Stimulated activated memory B cell treated with anti-CD40 and anti-IgM and Interleukin-4, amounts not matched to agents 10 μg/mL and 1 μg/mL and 100 μg/mL, for 72 hours (primary cell): ENCODE results near the gene ADCY5.

ENCODE experiments used
- ATAC-seq: fragments of 150-1000 bp; cut with Tn5 transposase; 2 replicates; pipeline ENCODE4 v1.10.0; 2021
- H3K27ac Mint-ChIP-seq: one replicate; pipeline ENCODE4 v1.8.0; 2022; ENCODE audit warnings: mild to moderate bottlenecking, mixed read lengths
- H3K27me3 Mint-ChIP-seq: one replicate; pipeline ENCODE4 v1.8.0; 2022; ENCODE audit warnings: mixed read lengths
- H3K36me3 Mint-ChIP-seq: one replicate; pipeline ENCODE4 v1.8.0; 2022; ENCODE audit warnings: mixed read lengths
- H3K4me1 Mint-ChIP-seq: one replicate; pipeline ENCODE4 v1.8.0; 2022; ENCODE audit warnings: mixed read lengths
- H3K4me3 Mint-ChIP-seq: one replicate; pipeline ENCODE4 v1.8.0; 2022; ENCODE audit warnings: mild to moderate bottlenecking, moderate library complexity, mixed read lengths
- H3K9me3 Mint-ChIP-seq: one replicate; pipeline ENCODE4 v1.8.0; 2022; ENCODE audit warnings: mixed read lengths

The ADCY5 gene

DNA sequence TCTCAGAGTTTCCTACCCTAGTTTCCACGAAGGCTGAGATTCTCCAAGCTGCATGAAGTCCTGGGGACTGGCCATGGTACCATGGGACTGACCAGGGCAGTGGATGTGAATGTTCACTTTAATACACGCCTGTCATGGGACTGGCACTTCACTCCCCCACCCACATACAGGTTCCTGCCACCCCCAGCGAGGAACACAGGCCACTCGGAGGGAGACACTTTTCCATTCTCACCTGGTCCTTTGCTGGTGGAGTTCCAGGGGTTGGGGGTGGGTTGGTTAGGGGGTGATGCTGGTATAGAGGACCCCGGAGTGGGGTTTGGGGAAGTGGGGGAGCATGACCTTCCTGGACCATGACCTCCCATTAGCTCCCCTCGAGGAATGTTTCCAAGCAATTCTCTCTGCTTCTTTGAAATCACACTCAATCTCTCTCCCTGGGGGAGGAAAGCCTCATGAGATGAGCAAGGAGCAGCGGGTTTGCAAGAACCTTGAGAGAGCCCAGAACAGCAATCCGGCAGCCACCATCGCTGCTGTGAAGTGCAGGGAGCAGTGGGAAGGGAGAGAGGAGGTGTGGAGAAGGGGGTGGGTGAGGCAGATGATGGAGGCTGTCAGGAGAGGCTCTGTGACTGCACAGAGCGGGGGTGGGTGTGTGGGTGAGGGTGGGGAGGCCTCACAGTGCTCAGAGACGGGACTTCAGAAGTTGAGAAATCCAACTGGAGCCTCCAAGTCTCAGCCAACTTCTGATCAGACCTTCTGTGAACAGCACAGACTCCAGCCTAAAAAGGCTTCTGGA is 69.7 kb downstream of the ADCY5 start:
- H3K27ac Mint-ChIP-seq: no peak overlapping the region
- ATAC-seq: no peak

DNA sequence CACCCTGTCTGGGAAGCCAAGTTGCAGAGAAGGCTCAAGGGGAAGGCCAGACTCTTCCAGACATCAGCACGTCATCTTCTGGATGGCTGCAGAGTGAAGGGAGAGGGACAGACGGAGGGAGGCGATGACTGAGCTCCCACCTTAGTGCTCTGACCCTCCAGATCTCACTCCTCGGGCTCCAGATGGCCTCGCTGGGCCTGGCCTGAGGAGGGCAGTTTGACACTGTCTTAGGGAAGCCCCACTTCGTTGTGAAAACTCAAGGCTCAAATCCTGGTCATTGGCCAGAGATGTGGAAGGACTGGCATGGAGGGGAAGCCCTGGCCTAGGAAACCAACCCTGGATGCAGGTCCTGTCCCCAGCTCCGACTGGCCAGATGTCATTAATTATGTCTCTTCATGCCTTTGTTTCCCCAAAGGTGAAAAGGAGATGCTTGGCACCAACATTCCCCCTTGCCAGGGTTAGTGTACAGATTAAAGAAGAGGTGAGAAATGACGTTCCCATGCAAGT is 70.4 kb downstream of the ADCY5 start:
- H3K9me3 Mint-ChIP-seq: no peaks in the 10 kb centered on the region
- no peak overlapping the region for H3K4me3 Mint-ChIP-seq
- H3K4me1 Mint-ChIP-seq: no peaks in the 10 kb centered on the region
- peaks cover 1% of the 10 kb centered on the region for H3K27me3 Mint-ChIP-seq
- no peak overlapping the region for H3K27ac Mint-ChIP-seq
- ATAC-seq: no peak
- no peaks in the 10 kb centered on the region for H3K36me3 Mint-ChIP-seq

More for the DNA sequence above, 69.7 kb downstream of the ADCY5 start:
- no peaks in the 10 kb centered on the region for H3K9me3 Mint-ChIP-seq
- H3K36me3 Mint-ChIP-seq: no peaks in the 10 kb centered on the region
- no peak overlapping the region for H3K4me3 Mint-ChIP-seq
- H3K4me1 Mint-ChIP-seq: no peaks in the 10 kb centered on the region
- H3K27me3 Mint-ChIP-seq: peaks cover 9% of the 10 kb centered on the region

DNA sequence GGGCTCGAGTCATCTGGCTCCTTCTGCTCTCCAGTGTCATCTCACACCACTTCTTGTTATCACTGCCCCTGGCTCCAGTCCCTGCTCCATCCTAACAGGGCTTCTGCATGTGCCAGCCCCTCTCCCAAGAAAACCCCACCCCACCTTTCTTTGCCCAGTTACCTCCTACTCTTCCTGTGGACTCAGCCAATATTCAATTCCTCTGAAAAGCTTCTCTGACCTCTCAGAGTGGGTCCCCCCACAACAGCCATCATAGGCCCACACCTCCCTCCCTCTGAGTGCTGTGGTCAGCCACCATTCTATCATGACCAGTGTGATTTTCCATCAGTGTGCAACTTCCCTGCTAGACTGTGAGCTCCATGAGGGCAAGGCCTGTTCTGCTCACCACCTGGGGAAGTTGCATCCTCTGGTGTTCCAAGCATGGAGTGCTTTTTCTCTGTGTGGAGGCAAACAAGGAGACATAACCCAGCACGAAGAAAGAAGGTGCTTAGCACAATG is 71.6 kb downstream of the ADCY5 start:
- Mint-ChIP-seq H3K27me3 (peaks cover 3% of the 10 kb centered on the region), H3K4me3 (no peak overlapping the region), H3K36me3 (no peaks in the 10 kb centered on the region), H3K27ac (no peak overlapping the region), H3K4me1 (no peaks in the 10 kb centered on the region), H3K9me3 (no peaks in the 10 kb centered on the region)
- ATAC-seq: no peak

DNA sequence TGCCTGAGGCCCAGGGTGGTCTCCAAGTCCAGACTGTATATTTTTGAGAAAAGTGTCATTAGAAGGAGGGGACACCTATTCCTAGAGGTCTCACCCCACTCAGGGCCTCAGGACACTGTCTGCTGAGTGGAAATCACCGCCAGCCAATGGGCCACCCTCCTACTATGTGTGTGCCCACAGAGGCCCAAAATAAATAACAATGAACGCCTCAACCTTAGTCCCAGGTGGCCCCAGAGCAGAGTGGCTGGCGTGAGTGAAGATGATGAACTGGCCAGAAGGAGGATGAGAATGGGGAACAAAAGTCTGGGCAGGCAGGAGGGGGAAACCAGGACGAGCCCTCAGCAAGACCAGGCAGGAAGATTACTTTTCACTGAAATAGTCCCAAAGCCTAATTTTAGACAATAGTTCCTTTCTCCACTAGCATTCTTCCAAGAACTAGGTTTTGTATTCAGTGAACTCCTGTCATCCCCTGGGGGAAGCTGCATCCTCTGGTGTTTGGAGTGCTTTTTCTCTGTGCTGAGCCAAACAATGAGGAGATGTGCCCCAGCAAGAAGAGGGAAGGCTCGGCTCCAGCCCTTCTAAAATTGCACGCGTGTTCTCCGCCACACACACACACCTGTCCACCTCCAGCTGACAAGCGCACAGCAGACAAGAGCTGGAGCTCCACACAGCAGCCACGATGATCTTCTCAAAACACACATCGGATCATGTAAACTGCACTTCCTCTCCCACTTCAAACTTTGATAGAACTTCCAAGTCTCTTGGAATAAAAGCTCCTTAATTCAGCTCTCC is 72.2 kb downstream of the ADCY5 start:
- H3K4me1 Mint-ChIP-seq: no peaks in the 10 kb centered on the region
- peaks cover 9% of the 10 kb centered on the region for H3K27me3 Mint-ChIP-seq
- H3K9me3 Mint-ChIP-seq: no peaks in the 10 kb centered on the region
- ATAC-seq: no peak
- no peak overlapping the region for H3K27ac Mint-ChIP-seq
- H3K4me3 Mint-ChIP-seq: no peak overlapping the region
- H3K36me3 Mint-ChIP-seq: no peaks in the 10 kb centered on the region

DNA sequence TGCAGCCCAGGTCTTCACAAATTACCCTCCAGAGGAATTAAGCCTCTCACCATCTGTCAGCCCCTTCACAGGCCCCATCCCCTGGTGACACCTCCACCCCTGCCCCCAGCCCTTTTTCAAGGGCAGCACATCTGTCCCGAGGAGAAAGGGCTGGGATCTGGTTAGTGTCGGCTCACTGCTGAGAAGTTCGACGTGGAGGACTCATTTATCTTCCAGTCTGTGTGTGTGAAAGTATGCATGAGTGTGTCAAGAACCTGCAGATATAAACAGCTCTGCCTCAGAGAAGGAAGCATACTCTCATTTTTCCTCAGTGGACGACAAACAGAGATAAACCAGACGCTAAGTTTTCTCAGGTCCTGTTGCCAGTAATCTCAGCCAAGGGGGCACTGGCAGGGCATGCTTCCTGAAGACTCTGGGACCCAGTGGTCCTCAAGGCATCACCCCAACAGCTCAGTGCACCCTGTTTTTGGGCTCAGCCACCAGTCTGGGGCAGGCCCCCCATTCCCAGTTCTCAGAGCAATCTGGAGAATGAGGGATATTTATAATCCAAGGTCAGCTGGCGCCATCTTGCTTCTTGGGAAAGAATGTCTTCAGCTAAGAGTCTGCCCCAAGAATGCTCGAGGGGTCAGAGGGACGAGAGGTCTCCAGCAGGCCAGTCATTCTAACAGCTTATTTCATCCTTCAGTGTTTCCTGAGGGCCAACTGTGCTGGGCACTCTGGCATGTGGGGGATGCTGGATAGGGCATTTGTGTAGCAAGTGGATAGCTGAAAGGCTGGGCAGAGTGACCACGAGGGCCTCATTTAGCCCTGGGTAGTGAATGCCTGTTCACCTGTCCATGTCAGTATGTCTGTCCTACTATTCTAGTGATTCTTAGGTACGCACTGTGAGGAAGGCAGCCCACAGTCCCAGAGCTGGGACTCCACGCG is 73.6 kb downstream of the ADCY5 start:
- H3K9me3 Mint-ChIP-seq: no peaks in the 10 kb centered on the region
- H3K27ac Mint-ChIP-seq: no peak overlapping the region
- no peak for ATAC-seq
- H3K4me1 Mint-ChIP-seq: no peaks in the 10 kb centered on the region
- no peaks in the 10 kb centered on the region for H3K36me3 Mint-ChIP-seq
- peaks cover 18% of the 10 kb centered on the region for H3K27me3 Mint-ChIP-seq
- no peak overlapping the region for H3K4me3 Mint-ChIP-seq

DNA sequence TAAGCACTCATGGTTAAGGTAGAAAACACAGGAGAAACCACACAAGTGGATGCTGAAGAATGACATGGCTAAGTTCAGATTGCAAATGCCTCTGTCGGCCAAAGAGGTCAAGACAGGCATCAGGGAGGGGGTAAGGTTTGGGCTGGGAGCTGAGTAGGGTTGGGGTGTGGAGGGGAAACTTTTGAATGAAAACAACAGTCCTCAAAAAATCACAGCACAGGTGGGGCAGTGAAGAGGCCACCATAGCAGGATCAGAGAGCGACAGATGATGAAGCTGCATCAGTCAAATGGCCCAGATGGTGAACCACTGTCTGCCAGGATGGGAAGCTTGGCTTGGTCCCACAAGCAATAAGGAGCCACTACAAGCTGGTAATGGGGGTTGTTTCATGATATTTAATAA is 74.9 kb downstream of the ADCY5 start:
- no peaks in the 10 kb centered on the region for H3K36me3 Mint-ChIP-seq
- peaks cover 2% of the 10 kb centered on the region for H3K9me3 Mint-ChIP-seq
- peaks cover 18% of the 10 kb centered on the region for H3K27me3 Mint-ChIP-seq

DNA sequence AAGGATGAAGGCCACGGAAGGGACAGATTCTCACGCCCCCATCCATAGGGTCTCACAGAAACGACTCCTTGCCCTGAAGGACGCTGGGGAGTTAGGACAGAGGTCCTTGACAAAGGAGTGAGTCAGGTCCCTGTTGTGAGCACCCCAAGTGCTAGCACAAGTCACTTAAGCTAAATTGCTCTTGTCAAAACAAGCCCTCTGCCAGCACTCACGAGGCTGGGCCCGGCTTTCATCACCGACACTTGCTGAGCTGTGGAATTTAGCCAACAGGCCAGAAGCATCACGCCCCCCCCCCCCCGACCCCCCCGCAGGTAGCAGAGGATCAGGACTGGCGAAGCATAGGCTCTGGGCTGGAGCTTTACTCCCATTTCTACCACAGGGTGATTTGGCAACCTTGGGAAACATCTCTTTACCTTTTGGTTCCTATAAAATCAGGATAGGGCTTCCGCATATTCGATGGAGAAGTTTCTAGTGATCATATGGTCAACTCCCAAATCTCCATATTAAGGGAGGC is 75.4 kb downstream of the ADCY5 start:
- no peak overlapping the region for H3K27ac Mint-ChIP-seq
- peaks cover 18% of the 10 kb centered on the region for H3K27me3 Mint-ChIP-seq

More for the DNA sequence above, 74.9 kb downstream of the ADCY5 start:
- Mint-ChIP-seq H3K27ac (no peak overlapping the region), H3K4me3 (no peak overlapping the region), H3K4me1 (no peaks in the 10 kb centered on the region)
- no peak for ATAC-seq

DNA sequence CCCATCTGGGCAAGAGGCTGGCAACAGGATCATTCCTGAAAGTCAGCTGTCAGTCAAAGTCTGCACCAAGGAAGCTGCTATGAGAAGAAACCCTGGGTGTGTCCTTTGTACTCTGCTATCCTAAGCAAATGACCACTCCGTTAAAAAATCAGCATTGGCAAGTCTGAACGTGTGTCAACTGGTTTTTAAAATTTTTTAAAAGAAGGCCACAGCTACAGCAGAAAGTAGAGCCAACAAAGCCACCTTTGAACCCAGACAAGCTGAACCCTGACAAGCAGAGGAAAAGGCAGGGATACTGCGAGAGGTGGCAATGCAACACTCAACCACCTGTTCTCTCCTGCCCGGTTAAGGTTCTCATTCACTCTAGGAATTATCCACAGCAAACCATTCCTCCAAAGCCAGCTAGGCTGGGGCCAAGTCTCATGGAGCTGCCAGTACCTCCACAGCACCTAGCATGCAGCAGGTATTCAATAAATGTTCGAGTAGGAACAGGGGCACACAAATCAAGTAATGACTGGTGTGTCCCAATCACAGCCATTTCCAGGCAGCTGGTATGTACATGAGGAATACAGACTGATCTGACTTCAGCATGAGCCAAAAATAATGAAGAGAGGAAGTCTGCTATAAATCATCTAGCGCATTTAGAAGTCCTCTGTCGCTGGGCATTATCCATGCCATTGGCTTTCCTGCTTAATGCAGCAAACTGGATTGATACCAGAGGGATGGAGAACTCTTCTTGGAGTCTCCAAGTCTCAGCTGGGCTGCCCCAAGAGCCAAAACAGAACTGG is 76.0 kb downstream of the ADCY5 start:
- no peak for ATAC-seq
- no peaks in the 10 kb centered on the region for H3K36me3 Mint-ChIP-seq
- H3K27ac Mint-ChIP-seq: no peak overlapping the region

More for the DNA sequence above, 75.4 kb downstream of the ADCY5 start:
- no peak overlapping the region for H3K4me3 Mint-ChIP-seq
- H3K9me3 Mint-ChIP-seq: peaks cover 2% of the 10 kb centered on the region
- no peaks in the 10 kb centered on the region for H3K36me3 Mint-ChIP-seq
- ATAC-seq: no peak
- no peaks in the 10 kb centered on the region for H3K4me1 Mint-ChIP-seq

DNA sequence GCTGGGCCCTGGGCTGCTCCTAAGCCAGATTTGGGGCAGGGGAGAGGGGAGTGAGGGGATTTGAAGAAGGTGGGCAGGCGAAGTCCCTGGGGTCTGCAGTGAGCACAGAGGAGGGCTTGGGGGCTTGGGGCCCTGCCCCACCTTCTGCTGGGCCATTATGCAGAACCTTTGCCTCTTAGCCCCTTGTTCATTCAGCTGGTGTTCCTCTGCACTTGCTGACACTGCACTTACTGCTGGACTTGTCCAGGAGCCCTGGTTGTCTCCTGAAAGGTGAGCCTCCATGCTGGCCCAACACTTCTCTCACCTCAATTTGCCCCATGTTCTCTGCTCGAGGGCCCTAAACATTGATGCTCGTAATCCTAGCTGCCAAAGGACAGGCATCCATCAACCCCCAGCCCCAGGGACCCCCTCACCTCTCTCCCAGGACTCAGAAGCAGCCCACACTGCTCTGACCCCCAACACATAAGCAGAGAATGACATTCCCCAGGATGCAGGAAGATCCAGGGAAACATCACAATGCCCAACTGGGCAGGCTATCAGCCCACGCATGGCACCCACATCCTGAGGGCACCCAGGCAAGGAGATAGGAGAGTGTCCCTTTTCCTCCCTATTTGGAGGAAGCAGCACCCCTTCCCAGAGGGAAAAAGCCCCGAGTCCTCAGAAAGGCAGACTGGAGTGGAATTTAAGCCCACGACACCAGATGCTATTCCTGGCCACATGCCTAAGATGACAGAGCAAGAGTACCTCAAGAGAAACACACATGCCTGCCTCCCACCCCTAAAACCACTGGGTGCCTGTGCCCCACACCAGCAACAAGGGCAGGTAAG is 76.8 kb downstream of the ADCY5 start:
- no peaks in the 10 kb centered on the region for H3K36me3 Mint-ChIP-seq
- no peak for ATAC-seq
- H3K4me3 Mint-ChIP-seq: no peak overlapping the region
- peaks cover 18% of the 10 kb centered on the region for H3K27me3 Mint-ChIP-seq
- peaks cover 4% of the 10 kb centered on the region for H3K9me3 Mint-ChIP-seq
- no peaks in the 10 kb centered on the region for H3K4me1 Mint-ChIP-seq
- H3K27ac Mint-ChIP-seq: no peak overlapping the region

More for the DNA sequence above, 76.0 kb downstream of the ADCY5 start:
- peaks cover 18% of the 10 kb centered on the region for H3K27me3 Mint-ChIP-seq
- peaks cover 4% of the 10 kb centered on the region for H3K9me3 Mint-ChIP-seq
- no peak overlapping the region for H3K4me3 Mint-ChIP-seq
- H3K4me1 Mint-ChIP-seq: no peaks in the 10 kb centered on the region

DNA sequence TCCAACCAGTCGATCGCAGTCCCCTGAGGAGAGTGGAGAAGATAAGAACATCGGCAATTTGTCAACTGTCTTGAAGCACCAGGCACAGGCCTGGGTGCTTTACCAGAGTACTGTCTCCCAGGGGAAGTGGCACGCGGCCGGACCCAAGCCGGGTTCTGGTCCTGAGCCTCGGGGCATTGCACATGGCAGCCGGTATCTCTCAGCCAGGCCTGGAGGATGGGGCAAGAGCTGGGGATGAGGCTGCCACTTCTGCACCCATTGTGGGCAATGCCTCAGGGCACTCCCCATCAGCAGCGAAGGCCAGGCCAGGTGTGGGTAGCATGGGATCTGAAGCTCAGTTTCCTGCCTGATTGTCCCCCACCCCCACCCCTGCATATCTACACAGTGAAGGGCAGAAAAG is 77.5 kb downstream of the ADCY5 start:
- Mint-ChIP-seq H3K4me3 (no peak overlapping the region), H3K27ac (no peak overlapping the region), H3K36me3 (no peaks in the 10 kb centered on the region), H3K9me3 (peaks cover 4% of the 10 kb centered on the region), H3K27me3 (peaks cover 18% of the 10 kb centered on the region), H3K4me1 (no peaks in the 10 kb centered on the region)
- ATAC-seq: peak; percentile 9

DNA sequence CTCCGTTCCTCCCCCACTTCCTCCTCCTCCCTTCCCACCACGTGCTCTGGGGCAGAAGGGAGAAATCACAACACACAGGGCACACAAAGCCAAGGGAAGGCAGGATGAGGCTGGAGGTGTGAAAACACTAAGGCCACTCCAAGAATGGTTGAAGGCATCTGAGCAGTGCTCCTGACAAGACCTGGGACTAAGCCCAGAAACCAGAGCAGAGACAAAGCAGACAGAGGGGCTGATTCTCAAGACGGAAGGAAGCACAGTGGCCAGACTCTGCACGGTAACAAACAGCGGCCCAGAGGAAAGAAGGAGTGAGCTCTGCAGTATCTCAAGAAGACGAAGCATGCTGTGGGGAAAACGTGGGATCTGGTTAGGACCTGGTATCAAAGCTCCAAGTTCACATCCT is 78.1 kb downstream of the ADCY5 start:
- no peaks in the 10 kb centered on the region for H3K4me1 Mint-ChIP-seq
- ATAC-seq: no peak

DNA sequence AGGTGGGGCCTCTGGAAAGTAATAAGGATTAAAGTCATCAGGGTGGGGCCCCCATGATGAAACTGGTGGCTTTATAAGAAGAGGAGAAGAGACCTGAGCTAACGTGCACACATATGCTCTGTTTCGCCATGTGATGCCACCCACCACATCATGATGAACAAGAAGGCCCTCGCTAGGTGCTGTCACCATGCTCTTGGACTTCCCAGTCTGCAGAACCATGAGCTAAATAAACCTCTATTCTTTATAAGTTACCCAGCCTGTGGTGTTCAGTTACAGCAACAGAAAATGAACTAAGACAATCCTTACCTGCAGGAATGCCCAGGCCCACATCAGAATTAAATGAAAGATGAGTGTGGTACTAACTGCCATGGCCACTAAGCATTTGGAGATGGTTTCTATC is 79.8 kb downstream of the ADCY5 start:
- H3K9me3 Mint-ChIP-seq: peaks cover 4% of the 10 kb centered on the region
- H3K27ac Mint-ChIP-seq: no peak overlapping the region
- H3K27me3 Mint-ChIP-seq: peaks cover 42% of the 10 kb centered on the region
- no peak for ATAC-seq
- H3K4me1 Mint-ChIP-seq: no peaks in the 10 kb centered on the region
- H3K36me3 Mint-ChIP-seq: no peaks in the 10 kb centered on the region
- no peak overlapping the region for H3K4me3 Mint-ChIP-seq

More for the DNA sequence above, 78.1 kb downstream of the ADCY5 start:
- no peak overlapping the region for H3K27ac Mint-ChIP-seq
- H3K27me3 Mint-ChIP-seq: peaks cover 24% of the 10 kb centered on the region
- peaks cover 4% of the 10 kb centered on the region for H3K9me3 Mint-ChIP-seq
- H3K4me3 Mint-ChIP-seq: no peak overlapping the region
- no peaks in the 10 kb centered on the region for H3K36me3 Mint-ChIP-seq

DNA sequence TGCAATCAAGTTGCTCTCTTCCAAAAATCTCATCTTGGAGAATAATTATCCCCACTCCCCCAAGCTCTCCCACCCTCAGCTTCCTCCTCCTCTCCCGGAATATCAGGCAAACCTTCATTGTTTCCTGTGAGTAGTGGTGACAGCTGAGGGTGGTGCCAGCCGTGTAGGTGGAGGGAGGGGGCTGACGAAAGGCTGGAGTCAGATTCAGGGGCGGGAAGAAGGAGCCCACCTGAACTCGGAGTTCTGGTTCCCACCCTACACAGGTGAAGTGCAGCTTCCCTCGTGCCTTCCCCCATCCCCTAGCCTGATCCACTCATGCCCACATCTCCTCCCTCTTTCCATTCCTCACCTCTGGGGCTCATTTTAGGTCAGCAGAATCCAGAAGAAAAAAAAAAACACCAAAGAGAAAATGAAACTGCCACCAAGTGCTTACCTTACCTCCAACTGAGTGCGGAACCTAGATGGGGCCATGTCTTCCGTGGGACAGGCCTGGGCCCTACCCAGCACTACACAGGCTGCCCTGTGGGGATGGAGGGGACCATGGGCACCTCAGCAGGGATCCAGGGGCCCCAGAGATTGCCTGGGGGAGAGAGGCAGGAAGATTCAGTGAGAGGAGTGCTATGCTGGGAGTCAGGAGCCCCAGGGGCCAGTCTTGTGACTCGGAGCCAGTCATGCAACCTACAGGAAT is 81.3 kb downstream of the ADCY5 start:
- Mint-ChIP-seq H3K9me3 (peaks cover 4% of the 10 kb centered on the region), H3K4me3 (no peak overlapping the region), H3K27ac (no peak overlapping the region), H3K4me1 (no peaks in the 10 kb centered on the region), H3K36me3 (no peaks in the 10 kb centered on the region), H3K27me3 (peaks cover 45% of the 10 kb centered on the region)
- ATAC-seq: no peak
